HG03066 (cell line): ENCODE data around the gene GNMT.

Experiments
- ATAC-seq: cut with Tn5 transposase; IDR thresholded peaks from one replicate; pipeline ENCODE4 v1.9.1; 2021; ENCODE audit warnings: low read depth; ENCODE audit not compliant: unreplicated experiment

Gene GNMT

DNA sequence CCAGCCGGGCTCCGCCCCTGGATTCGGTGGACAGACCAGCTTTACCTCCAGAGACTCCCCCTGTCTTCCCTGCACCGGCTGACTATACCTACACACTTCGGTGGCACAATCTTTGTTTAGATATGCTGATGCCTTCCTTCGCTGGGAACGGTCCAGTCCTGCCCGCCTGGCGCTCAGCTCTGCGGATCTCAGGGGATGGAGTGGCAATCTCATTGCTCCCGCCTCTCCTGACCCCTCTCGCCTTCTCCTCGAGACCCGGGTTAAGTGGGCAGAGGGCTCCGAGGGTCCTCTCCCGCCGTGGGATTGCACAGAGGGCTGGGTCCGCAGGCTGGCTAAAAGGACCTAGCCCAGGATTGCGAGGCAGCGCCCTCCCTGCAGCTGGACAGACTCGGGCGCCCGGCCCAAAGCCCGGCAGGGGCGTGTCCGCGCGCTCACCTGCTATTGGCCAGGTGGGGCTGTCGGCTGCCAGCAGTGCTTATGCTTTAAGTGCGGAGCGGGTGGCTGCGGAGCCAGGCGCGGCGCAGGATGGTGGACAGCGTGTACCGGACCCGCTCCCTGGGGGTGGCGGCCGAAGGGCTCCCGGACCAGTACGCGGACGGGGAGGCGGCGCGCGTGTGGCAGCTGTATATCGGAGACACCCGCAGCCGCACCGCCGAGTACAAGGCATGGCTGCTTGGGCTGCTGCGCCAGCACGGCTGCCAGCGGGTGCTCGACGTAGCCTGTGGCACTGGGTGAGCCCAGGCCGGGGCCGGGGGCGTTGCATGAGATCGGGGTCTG is at the start of gene GNMT:
Gene GNMT, plus strand, starts transcription at position 512 of the 777 bp plus-strand sequence. Its CDS starts 14 bp downstream, at position 526.
- no peak for ATAC-seq

DNA sequence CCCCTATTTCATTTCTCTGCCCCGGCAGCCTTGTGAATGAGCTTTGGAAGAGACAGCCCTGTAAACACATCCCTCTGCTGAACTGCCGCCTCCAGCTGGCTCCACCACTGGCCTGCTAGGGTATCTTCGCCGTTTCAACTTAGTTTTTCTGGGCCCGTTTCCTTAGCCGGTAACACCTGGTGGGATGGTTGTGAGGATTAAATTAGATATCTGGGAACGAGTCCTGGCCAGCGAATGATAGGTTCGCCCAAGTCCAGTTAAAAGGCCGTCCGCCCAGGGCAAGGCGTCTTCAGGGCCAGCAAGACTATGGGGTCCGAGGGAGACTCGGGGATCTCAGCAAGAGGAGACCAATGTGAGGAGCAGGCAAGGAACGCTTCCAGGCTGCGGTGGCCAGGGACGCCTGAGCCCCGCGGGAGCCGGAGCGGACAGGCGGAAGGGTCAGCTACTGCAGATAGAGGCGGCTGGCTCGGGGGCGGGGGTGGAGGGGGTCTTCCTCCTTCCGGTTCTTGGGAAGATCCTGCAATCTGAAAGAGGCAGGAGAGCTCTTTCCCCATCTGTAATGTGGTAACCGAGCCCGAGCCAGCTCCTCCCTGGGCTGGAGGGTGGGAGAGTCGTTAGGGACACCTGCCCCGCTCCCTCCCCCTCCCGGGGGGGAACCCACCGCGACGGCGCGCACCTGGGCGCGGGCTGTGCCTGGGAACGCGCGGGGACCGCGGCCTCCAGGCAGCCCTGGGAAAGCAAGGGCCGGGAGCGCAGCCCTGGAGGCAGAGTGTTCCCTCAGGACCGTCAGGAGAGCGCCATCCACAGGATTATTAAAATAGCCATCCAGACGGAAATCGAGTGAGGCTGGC is 49.2 kb upstream of the GNMT start:
- ATAC-seq = no peak

DNA sequence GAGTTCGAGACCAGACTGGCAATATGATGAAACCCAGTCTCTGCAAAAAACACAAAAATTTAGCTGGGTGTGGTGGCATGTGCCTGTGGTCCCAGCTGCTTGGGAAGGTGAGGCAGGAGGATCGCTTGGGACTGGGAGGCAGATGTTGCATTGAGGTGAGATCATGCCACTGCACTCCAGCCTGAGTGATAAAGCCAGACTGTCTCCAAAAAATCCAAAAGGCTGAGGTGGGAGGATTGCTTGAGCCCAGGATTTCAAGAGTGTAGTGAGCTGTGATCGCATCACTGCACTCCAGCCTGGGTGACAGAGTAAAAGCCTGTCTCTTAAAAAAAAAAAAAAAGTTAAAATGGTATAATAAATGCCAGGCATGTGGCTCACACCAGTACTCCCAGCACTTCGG is 46.0 kb upstream of the GNMT start:
- ATAC-seq = no peak

DNA sequence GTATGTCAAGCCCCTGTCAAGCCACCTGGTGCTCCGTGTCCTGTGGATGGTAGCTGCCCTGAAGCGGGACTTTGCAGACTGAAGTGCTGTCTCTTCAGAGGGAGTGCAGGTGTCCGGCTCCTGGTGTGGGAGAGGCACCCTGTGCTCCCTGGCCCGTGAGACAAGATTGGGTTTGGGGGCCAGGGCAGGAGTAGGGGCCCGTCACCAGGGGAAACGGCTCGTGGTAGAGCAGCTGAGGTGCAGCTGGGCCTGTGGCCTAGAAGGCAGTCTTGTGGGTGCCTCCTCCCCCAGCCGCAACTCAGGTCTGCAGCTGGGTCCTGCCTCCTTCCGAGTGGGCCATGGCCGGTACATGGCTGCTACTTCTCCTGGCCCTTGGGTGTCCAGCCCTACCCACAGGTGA is 44.8 kb upstream of the GNMT start, which contains the start of gene PTCRA:
Gene PTCRA, plus strand, starts transcription at position 322 of the 400 bp plus-strand sequence. Its CDS starts 17 bp downstream, at position 339.
- no peak for ATAC-seq

DNA sequence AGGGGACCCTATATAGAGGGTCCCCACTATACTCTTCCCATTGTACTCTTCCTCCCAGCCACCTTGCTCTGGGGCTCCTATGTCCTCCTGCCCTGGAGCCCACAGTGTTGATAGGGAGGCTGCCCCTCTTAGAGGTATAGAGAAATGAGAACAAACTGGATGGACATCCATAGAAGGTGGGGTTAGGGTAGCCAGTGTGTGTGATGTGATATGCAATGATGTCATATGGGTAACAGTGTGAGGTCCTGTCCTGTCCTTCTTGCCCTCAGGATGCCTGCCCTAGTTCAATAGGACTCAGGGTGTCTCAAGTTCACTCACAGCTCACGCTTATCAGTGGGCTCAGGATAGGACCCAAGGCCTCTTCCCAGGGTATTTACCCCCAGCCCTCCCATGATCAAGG is 44.3 kb upstream of the GNMT start:
- no peak for ATAC-seq

DNA sequence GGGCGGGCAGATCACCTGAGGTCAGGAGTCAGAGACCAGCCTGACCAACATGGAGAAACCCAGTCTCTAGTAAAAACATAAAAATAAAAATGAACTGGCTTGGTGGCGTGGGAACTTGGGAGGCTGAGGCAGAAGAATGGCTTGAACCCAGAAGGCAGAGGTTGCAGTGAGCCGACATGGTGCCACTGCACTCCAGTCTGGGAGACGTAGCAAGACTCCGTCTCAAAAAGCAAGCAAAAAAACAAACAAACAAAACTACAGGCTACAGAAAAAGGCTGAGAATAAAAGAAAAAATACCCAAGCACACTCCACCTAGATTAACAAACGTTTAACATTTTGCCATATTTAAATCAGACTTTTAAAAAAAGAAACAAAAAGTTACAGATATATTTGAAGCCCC is 38.8 kb upstream of the GNMT start:
- ATAC-seq = no peak

DNA sequence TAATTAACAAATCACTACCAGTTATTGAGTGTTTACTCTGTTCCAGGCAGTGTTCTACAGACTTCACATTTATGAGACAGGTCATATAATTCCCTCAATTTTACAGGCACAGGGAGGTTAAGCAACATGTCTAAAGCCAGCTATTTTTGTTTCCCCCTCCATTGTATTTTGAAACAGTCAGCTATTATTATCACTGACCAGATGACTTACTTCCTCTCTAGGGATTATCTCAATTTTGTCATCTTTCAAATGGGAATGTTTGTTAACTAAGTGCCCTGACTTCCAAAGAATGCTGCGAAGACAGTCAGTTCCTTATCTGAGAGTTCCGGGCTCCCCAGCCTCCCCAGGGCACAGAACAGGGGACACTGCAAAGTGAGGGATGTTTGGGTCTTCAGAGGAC is 36.9 kb upstream of the GNMT start:
- ATAC-seq = no peak

DNA sequence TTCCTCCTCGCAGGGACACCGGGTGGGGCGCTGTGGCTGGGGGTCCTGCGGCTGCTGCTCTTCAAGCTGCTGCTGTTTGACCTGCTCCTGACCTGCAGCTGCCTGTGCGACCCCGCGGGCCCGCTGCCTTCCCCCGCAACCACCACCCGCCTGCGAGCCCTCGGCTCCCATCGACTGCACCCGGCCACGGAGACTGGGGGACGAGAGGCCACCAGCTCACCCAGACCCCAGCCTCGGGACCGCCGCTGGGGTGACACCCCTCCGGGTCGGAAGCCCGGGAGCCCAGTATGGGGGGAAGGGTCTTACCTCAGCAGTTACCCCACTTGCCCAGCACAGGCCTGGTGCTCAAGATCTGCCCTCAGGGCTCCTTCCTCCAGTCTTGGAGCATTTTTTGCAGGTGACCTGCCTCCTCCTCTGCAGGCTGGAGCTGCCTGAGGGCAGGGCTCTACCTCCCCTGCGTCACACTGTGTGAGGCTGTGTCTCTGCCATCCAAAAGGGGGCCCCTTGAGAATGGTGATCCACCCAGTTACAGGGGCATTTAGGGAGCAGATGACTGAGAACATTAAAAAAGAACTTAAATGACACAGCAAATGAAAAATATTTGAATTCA is 35.2 kb upstream of the GNMT start:
- no peak for ATAC-seq

DNA sequence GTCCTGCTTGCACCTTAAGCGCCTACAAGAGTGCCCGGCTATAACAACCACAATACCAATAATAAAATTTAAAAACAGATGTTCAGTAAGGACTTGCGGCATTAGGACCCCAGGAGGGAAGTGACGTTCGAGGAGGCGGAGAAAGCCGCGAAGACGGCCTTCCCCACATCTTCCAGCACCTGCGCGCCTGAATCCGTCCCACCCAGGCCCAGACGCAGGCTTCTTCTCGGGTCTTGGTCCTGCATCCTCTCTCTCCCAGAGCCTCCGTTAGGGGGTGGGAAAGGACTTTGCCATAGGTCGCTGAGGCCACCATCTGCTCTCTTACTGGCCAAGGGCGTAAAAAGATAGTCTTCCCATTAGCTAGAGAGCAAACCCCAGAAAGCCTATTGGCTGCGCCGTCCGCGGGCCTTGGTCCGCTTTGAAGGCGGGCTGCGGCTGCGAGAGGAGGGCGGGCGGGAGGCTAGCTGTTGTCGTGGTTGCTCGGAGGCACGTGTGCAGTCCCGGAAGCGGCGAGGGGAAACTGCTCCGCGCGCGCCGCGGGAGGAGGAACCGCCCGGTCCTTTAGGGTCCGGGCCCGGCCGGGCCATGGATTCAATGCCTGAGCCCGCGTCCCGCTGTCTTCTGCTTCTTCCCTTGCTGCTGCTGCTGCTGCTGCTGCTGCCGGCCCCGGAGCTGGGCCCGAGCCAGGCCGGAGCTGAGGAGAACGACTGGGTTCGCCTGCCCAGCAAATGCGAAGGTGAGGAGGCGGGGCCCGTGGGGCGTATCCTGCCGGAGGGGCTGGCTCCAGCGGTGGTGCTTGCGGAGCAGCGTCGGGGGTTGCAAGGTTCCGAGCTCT is 31.4 kb upstream of the GNMT start, which contains the start of gene CNPY3:
Gene CNPY3, plus strand, starts transcription at position 495 of the 835 bp plus-strand sequence. Its CDS starts 91 bp downstream, at position 586.
- ATAC-seq = peak; percentile 61

DNA sequence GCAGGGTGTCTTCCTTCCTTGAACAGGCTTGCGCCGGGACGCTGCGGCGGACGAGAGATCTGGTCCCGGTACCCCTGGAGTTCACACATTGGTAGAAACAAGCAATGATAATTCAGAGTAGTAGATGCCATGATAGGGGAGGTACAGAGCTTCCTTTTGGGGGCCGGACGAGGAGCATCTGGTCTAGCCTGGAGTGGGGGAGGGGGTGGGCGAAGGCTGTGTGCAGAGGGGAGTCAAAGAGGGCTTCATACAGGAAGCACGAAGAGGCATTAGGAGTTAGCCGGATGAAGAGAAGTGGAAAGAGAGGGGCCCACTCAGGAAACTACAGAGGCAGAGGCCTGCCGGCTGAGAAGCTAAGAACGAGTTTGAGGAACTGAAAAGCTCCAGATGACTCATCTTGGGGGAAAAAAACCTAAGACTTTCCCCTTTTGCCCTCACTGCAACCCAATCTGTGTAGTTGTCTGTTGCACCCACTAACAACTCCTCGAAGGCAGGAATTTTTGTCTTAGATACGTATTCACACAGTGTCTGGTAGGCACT is 30.7 kb upstream of the GNMT start:
- peak; percentile 57 for ATAC-seq

DNA sequence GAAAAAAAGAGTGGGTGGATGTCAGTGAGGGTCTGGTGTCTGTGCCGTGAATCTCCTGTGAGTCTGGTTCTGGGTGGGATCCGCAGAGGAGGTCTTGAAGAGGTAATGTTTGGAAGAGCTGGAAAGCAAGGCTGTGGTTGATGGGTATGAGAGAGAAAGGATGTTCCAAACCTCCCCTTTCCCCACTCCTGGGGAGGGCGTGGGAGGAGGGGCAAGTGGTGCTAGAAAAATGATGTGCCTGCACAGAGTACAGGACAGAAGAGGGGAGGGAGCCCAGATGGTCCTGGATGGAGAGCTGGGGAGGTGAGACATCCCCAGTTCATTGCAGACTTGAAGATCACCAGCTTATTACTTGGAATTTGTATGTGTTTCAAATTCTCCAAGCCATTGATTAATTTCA is 28.1 kb upstream of the GNMT start:
- ATAC-seq = no peak

DNA sequence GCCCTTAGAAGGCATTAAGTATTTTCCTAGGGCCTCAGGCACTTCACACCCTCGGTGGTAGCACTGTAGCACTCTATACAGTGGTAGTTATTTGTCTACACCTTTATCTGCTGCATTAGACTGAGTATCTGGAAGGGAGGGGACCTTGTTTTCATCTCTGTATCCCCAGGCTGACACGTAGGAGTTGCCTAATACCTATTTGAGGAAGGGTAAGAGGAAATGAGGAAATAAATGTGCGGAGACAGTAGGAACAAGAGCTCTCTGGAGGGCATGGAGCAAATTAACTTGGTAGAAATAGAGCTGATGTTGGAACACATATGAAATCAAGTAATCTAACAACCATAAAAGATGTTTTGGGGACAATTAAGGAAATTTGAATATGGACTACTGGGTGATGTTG is 27.3 kb upstream of the GNMT start:
- no peak for ATAC-seq

DNA sequence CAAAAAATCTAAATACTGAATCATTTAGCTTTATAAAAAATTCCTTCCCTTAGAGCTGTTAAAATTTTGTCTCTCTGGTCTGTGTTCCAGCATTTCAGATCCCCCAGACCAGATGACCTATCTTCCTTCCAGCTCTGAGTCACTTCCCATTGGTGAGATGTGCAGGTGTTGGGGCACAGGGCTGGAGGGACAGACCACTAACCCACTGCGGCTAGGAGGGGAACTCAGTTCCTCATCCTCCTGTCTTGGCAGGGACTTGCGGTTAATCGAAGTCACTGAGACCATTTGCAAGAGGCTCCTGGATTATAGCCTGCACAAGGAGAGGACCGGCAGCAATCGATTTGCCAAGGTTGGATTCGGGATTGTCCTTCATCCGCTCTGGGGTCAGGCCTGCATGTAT is 25.2 kb upstream of the GNMT start:
- no peak for ATAC-seq

DNA sequence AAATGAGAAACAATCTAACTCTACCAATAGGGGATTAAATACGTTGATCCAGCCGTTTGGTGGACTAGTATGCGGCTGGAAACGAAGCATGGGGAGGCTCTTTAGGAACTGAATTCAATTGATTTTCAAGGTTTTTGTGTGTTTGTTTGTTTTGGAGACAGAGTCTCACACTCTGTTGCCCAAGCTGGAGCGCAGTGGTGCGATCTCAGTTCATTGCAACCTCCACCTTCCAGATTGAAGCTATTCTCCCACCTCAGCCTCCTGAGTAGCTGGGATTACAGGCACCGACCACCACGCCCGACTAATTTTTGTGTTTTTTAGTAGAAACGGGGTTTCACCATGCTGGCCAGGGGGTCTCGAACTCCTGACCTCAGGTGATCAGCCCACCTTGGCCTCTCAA is 24.2 kb upstream of the GNMT start:
- ATAC-seq = no peak

DNA sequence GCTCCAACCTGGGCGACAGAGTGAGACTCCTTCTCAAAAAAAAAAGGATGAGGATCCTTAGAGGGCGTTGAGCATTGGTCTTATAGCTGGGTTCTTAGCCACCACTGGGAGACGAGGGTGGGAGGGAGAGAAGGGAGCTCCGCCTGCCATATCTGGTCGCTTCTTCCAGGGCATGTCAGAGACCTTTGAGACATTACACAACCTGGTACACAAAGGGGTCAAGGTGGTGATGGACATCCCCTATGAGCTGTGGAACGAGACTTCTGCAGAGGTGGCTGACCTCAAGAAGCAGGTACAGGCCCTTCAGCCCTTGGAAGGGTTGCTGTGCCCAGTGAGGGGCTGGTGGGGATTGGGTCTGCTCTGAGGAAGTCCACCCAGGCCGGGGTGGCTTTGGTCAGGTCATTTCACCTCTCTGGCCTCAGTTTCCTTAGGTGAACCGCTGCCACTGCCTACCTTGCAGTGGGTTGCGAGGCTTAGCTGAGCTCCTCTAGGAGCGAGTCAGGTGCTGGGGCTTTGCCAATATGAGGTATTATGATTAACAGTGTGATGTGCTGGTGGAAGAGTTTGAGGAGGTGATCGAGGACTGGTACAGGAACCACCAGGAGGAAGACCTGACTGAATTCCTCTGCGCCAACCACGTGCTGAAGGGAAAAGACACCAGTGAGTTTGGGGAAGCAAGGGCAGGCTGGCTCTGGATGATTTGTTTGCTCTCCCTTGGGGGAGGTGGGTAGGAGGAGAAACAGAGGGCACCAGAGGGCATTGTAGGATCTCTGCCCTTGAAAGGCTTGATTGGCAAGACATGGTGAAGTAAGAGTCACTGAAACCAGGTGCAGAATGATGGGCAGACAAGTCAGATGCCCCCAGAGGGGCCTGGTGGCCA is 22.8 kb upstream of the GNMT start:
- ATAC-seq = no peak

DNA sequence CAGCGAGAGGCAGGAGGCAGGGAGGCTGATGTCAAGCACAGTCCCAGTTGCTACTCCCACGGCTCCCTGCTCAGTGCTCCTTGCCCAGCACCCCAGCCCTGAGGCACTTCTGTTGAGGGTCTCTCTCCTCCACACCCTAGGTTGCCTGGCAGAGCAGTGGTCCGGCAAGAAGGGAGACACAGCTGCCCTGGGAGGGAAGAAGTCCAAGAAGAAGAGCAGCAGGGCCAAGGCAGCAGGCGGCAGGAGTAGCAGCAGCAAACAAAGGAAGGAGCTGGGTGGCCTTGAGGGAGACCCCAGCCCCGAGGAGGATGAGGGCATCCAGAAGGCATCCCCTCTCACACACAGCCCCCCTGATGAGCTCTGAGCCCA is 22.1 kb upstream of the GNMT start:
- no peak for ATAC-seq

DNA sequence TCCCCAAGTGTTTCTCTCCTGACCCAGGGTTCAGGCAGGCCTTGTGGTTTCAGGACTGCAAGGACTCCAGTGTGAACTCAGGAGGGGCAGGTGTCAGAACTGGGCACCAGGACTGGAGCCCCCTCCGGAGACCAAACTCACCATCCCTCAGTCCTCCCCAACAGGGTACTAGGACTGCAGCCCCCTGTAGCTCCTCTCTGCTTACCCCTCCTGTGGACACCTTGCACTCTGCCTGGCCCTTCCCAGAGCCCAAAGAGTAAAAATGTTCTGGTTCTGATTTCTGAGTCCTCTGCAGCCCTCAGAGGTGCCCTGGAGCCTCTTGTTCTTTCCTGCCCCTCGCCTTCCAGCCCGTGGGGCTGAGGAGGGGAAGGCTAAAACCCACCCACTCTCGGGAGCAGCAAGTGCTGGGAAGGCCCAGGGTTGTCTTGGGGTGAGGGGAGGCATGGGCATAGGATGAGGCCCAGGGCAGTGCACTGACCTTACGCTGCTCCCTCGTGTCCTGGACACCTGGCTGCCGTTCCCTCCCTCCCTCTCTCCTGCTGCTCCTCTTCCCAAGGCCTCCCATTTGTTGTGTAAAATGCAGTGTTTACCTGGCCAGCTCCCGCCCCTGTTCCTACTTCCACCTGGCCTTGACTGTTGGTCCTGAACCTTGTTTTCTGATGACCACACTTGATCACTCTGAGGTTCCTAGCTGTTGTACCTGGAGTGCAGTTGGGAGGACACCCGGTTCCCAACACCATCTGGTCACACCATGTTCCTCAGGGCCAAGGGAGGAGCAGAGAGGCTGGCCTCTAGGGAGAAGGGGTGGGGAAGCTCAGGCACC is 21.4 kb upstream of the GNMT start:
- ATAC-seq = no peak

DNA sequence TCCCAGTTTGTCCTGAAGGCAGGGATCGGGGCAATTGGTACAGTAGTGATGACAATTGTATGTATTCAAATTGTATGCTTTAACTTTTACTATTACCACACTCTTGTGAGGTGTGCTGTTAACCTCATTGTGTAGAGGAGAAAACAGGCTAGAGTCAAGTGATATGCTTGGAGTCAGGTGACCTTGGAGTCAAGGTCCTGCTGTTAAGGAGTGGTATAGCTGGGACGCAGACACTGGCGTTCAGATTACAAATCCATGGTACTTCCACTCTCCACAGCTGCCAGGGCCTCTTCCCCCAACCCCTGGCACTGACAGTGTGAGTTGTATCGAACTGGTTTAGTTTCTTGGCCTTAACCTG is 20.8 kb upstream of the GNMT start:
- ATAC-seq = no peak
